H1 (cell line): ENCODE data around the gene ASCL1. TPM values are rescaled to one million over a fixed set of nuclear protein-coding genes. Genes with fewer than 3 reads are reported as not detected.

Experiments used
- PHF8 ChIP-seq: fragments of 200-600 bp; sonication (generic); conservative IDR thresholded peaks from 2 replicates; pipeline ENCODE4 v1.7.1; 2012; ENCODE audit warnings: low read depth, mild to moderate bottlenecking, inconsistent platforms, low read length, moderate library complexity
- SP2 ChIP-seq: IDR thresholded peaks from 2 replicates; pipeline ENCODE4 v1.6.1; 2012; ENCODE audit warnings: mild to moderate bottlenecking, low read length, inconsistent platforms
- polyA plus RNA-seq, 7 experiments: library from polyadenylated mRNA; depleted of rRNA in 3 of 7; stranded (reverse) in 5 of 7; unstranded in 2 of 7; fragments of >200 nt in 5 of 7; fragments of 200-250 nt in 2 of 7; gene quantifications; 1 replicate in 5 of 7; 2 replicates in 1 of 7; 4 replicates in 1 of 7; pipeline versions ENCODE4 v1.2.1 to v1.2.3, GENCODE V29; 2011 to 2013; ENCODE audit warnings: missing spikeins in 2 of 7, mixed read lengths in 2 of 7
- total RNA-seq: library from RNA; stranded (reverse); fragmentation: NEBNext Ultra II Directional; extraction: Animal tissue kit (Norgen Biotek cat#: 25700); gene quantifications from 2 replicates; pipeline ENCODE4 v1.2.1, GENCODE V29; 2021
- TF ChIP-seq, protein P1 (sequence below): fragments of 300-600 bp; sonication (generic); IDR thresholded peaks from 2 replicates; pipeline ENCODE4 v1.7.1; 2012; ENCODE audit warnings: low read length, moderate library complexity, mild to moderate bottlenecking, inconsistent platforms; ENCODE audit not compliant: insufficient replicate concordance
- TF ChIP-seq, protein P2 (sequence below): IDR thresholded peaks from 2 replicates; pipeline ENCODE4 v1.6.1; 2012; ENCODE audit warnings: low read length, inconsistent platforms
- TF ChIP-seq, protein P3 (sequence below), 3 experiments: IDR thresholded peaks; 1 replicate in 2 of 3; 2 replicates in 1 of 3; pipeline versions ENCODE4 v1.5.1 to v1.6.1; 2011; ENCODE audit warnings: low read length in 3 of 3, mild to moderate bottlenecking in 3 of 3, inconsistent platforms in 2 of 3, low read depth in 1 of 3, moderate library complexity in 1 of 3; ENCODE audit not compliant: insufficient read depth in 1 of 3; ENCODE audit errors: control extremely low read depth in 1 of 3

The ASCL1 gene
- total and polyA plus RNA-seq, 2 of the 8 experiments (the other 6 are each of a cell fraction or from before 2014, with no cell fraction given) = 0.12 TPM; not detected in 1

DNA sequence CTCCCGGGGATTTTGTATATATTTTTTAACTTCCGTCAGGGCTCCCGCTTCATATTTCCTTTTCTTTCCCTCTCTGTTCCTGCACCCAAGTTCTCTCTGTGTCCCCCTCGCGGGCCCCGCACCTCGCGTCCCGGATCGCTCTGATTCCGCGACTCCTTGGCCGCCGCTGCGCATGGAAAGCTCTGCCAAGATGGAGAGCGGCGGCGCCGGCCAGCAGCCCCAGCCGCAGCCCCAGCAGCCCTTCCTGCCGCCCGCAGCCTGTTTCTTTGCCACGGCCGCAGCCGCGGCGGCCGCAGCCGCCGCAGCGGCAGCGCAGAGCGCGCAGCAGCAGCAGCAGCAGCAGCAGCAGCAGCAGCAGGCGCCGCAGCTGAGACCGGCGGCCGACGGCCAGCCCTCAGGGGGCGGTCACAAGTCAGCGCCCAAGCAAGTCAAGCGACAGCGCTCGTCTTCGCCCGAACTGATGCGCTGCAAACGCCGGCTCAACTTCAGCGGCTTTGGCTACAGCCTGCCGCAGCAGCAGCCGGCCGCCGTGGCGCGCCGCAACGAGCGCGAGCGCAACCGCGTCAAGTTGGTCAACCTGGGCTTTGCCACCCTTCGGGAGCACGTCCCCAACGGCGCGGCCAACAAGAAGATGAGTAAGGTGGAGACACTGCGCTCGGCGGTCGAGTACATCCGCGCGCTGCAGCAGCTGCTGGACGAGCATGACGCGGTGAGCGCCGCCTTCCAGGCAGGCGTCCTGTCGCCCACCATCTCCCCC is 777 bp downstream of the ASCL1 start (continued):
- TF ChIP-seq, protein P1, sequence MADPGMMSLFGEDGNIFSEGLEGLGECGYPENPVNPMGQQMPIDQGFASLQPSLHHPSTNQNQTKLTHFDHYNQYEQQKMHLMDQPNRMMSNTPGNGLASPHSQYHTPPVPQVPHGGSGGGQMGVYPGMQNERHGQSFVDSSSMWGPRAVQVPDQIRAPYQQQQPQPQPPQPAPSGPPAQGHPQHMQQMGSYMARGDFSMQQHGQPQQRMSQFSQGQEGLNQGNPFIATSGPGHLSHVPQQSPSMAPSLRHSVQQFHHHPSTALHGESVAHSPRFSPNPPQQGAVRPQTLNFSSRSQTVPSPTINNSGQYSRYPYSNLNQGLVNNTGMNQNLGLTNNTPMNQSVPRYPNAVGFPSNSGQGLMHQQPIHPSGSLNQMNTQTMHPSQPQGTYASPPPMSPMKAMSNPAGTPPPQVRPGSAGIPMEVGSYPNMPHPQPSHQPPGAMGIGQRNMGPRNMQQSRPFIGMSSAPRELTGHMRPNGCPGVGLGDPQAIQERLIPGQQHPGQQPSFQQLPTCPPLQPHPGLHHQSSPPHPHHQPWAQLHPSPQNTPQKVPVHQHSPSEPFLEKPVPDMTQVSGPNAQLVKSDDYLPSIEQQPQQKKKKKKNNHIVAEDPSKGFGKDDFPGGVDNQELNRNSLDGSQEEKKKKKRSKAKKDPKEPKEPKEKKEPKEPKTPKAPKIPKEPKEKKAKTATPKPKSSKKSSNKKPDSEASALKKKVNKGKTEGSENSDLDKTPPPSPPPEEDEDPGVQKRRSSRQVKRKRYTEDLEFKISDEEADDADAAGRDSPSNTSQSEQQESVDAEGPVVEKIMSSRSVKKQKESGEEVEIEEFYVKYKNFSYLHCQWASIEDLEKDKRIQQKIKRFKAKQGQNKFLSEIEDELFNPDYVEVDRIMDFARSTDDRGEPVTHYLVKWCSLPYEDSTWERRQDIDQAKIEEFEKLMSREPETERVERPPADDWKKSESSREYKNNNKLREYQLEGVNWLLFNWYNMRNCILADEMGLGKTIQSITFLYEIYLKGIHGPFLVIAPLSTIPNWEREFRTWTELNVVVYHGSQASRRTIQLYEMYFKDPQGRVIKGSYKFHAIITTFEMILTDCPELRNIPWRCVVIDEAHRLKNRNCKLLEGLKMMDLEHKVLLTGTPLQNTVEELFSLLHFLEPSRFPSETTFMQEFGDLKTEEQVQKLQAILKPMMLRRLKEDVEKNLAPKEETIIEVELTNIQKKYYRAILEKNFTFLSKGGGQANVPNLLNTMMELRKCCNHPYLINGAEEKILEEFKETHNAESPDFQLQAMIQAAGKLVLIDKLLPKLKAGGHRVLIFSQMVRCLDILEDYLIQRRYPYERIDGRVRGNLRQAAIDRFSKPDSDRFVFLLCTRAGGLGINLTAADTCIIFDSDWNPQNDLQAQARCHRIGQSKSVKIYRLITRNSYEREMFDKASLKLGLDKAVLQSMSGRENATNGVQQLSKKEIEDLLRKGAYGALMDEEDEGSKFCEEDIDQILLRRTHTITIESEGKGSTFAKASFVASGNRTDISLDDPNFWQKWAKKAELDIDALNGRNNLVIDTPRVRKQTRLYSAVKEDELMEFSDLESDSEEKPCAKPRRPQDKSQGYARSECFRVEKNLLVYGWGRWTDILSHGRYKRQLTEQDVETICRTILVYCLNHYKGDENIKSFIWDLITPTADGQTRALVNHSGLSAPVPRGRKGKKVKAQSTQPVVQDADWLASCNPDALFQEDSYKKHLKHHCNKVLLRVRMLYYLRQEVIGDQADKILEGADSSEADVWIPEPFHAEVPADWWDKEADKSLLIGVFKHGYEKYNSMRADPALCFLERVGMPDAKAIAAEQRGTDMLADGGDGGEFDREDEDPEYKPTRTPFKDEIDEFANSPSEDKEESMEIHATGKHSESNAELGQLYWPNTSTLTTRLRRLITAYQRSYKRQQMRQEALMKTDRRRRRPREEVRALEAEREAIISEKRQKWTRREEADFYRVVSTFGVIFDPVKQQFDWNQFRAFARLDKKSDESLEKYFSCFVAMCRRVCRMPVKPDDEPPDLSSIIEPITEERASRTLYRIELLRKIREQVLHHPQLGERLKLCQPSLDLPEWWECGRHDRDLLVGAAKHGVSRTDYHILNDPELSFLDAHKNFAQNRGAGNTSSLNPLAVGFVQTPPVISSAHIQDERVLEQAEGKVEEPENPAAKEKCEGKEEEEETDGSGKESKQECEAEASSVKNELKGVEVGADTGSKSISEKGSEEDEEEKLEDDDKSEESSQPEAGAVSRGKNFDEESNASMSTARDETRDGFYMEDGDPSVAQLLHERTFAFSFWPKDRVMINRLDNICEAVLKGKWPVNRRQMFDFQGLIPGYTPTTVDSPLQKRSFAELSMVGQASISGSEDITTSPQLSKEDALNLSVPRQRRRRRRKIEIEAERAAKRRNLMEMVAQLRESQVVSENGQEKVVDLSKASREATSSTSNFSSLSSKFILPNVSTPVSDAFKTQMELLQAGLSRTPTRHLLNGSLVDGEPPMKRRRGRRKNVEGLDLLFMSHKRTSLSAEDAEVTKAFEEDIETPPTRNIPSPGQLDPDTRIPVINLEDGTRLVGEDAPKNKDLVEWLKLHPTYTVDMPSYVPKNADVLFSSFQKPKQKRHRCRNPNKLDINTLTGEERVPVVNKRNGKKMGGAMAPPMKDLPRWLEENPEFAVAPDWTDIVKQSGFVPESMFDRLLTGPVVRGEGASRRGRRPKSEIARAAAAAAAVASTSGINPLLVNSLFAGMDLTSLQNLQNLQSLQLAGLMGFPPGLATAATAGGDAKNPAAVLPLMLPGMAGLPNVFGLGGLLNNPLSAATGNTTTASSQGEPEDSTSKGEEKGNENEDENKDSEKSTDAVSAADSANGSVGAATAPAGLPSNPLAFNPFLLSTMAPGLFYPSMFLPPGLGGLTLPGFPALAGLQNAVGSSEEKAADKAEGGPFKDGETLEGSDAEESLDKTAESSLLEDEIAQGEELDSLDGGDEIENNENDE = no peak
- TF ChIP-seq, protein P2, sequence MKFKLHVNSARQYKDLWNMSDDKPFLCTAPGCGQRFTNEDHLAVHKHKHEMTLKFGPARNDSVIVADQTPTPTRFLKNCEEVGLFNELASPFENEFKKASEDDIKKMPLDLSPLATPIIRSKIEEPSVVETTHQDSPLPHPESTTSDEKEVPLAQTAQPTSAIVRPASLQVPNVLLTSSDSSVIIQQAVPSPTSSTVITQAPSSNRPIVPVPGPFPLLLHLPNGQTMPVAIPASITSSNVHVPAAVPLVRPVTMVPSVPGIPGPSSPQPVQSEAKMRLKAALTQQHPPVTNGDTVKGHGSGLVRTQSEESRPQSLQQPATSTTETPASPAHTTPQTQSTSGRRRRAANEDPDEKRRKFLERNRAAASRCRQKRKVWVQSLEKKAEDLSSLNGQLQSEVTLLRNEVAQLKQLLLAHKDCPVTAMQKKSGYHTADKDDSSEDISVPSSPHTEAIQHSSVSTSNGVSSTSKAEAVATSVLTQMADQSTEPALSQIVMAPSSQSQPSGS = no peak
- TF ChIP-seq, protein P3, sequence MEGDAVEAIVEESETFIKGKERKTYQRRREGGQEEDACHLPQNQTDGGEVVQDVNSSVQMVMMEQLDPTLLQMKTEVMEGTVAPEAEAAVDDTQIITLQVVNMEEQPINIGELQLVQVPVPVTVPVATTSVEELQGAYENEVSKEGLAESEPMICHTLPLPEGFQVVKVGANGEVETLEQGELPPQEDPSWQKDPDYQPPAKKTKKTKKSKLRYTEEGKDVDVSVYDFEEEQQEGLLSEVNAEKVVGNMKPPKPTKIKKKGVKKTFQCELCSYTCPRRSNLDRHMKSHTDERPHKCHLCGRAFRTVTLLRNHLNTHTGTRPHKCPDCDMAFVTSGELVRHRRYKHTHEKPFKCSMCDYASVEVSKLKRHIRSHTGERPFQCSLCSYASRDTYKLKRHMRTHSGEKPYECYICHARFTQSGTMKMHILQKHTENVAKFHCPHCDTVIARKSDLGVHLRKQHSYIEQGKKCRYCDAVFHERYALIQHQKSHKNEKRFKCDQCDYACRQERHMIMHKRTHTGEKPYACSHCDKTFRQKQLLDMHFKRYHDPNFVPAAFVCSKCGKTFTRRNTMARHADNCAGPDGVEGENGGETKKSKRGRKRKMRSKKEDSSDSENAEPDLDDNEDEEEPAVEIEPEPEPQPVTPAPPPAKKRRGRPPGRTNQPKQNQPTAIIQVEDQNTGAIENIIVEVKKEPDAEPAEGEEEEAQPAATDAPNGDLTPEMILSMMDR (IDR thresholded peaks at IDR 0.05; ENCODE audit: control extremely low read depth in 1 of 3, insufficient read depth in 1 of 3, low read depth in 1 of 3, low read length in 3 of 3) = no peak
- TF ChIP-seq PHF8 (no peak), SP2 (no peak)
